HG03378 (cell line): ENCODE data around the gene BBOX1.
"Not testable (repeated sequence)": the region's sequence is repeated elsewhere in the genome, so short reads cannot be mapped to it uniquely, and the experiment has no call there.

Source experiments
- ATAC-seq: cut with Tn5 transposase; IDR thresholded peaks from one replicate; pipeline ENCODE4 v1.9.1; 2021; ENCODE audit warnings: mild to moderate bottlenecking, moderate library complexity; ENCODE audit not compliant: unreplicated experiment

The BBOX1 gene, protein sequence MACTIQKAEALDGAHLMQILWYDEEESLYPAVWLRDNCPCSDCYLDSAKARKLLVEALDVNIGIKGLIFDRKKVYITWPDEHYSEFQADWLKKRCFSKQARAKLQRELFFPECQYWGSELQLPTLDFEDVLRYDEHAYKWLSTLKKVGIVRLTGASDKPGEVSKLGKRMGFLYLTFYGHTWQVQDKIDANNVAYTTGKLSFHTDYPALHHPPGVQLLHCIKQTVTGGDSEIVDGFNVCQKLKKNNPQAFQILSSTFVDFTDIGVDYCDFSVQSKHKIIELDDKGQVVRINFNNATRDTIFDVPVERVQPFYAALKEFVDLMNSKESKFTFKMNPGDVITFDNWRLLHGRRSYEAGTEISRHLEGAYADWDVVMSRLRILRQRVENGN

DNA sequence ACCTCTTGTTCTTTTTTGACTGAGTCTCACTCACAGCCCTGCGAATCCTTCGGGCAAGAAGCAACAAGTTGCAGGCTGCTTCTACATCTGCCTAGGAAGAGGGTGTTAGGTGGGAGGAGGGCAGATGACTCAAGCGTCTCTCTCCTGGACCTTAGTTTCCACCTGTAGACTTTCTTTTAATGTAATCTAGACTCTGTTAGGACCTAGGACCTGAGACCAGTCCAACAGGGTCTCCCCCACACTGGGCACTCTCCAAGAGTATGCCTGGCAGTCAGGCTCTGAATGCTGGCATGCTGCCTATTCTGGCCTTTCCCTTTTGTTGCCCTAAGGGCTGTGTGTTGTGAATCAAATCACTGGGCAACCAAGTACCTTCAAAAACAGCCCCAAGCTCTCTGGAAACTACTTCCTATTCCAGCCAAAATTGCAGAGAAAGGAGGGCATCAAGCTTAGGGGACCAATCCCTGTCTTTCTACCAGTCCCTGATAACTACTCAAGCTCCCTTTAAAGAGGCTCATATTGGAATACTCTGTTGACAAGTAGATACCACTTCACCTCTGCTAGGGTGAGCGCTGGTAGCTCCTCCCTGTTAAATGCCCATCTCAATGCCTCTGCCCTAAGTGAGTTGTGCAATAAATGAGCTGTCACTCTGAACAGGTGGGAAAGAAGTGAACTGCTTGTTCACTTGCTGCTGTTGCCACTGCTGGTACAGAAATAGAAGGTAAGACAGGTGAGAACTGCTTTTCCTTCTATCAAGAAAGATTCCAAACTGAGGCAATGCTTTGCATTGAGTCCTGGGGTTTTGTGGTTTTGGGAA lies at the start of gene BBOX1:
BBOX1 (plus strand) TSS at position 514 of the 814 bp plus-strand sequence. CDS start 14,616 bp downstream, outside the sequence.
- no peak for ATAC-seq

DNA sequence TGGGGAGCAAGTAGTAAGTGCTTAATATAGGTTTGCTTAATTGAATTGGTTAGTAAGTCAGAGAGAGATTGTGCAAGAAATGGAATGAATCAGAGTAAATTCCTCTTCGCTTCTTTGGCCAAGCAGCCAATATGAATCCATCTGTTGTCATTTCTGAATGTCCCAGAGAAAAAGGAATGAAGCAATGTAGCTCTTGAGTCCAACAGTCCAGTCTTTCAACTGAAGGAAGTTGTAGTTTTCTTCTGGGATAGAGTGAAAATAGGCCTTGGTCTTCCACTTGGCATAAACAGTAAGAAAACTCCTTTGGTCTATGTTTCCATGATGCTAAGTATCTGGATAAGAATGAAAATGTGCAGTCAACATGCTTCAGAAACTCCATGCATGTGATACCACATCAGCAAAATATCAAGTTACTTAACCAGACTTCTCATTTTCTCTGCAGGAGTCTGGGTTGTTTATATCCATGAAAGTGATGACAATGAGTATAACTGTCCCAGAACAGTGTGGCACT lies 48.5 kb upstream of the BBOX1 start:
- no peak for ATAC-seq

DNA sequence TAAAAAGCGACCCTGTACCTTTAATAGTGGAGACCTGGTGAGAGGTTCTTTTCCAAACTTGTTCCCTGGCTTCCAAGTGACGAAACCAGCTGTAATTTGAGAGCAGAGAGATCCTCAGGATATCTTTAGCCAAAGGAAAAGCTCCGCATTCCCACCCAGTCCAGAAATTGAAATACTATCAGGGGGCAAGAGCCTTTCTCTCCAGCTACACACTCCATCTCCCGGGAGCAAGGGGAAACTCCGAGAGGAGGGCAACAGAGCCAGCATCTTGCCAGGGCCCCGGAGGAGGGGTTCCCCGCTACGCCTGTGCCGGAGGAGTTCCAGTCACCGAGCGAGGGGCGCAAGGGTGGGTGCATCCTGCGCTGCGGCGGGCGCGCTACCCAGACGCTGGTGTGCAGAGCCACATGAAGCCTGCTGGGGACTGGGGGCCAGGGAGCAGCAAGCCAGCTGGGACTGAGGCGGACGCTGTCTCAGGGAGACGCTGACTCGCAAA lies 46.6 kb upstream of the BBOX1 start, which contains the start of gene FIBIN:
FIBIN (plus strand) TSS at position 148 of the 493 bp plus-strand sequence. CDS start 415 bp downstream, outside the sequence.
- no peak for ATAC-seq

DNA sequence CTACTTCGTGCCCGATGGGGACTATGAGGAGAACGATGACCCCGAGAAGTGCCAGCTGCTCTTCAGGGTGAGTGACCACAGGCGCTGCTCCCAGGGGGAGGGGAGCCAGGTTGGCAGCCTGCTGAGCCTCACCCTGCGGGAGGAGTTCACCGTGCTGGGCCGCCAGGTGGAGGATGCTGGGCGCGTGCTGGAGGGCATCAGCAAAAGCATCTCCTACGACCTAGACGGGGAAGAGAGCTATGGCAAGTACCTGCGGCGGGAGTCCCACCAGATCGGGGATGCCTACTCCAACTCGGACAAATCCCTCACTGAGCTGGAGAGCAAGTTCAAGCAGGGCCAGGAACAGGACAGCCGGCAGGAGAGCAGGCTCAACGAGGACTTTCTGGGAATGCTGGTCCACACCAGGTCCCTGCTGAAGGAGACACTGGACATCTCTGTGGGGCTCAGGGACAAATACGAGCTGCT lies 46.0 kb upstream of the BBOX1 start:
- ATAC-seq: no peak

DNA sequence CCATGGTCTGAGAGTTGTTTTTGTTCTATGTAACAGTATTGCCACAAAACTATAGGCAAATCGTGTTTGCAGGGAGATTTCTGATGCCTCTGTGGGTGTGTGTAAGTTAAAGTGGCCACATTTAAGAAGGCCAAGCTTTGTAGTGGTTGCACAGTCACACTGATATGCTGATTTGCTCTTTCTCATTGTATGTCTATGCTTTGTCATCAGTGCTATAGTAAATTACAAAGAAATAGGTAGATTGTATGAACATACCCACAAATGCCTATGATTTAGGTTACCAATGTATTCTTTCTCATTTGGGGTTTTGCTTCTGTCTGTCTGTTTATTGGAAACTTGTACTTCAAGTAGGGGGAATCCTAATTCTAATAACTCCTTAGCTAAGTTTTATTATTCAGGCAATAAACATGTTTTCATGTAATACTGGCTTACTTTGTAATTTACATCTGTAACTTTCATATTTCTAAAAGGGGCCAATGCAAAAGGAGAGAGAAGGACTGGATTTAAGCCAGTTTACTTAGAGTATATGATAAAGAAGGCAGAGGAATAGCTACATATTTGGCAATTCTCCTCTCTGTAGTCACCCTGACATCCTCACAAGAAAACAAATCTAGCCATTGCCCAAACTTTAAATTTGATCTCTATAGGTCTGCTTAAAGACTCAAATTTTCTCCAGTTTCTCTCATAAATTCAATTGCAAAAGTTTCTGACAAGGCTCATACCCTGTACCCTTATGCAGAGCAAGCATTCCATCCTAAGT lies 44.7 kb upstream of the BBOX1 start:
- no peak for ATAC-seq

DNA sequence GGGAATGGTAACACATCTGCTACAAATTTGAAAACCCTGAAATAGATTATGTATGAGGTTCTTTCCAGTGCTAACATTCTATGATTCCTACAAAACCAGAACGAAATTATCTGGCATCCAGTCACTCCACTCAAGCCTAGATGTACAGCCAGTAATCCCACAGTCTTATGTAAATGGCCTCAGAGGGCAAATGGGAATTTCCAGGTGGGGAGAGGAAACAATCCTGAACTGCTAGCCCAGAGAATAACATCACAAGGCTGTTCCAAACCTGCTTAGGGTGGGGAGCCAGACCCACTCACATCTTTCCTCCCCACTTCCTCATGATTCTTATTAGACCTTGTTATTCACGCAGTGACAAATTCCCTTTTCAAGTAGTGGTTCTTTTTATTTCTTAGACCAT lies 43.2 kb upstream of the BBOX1 start:
- ATAC-seq: no peak

DNA sequence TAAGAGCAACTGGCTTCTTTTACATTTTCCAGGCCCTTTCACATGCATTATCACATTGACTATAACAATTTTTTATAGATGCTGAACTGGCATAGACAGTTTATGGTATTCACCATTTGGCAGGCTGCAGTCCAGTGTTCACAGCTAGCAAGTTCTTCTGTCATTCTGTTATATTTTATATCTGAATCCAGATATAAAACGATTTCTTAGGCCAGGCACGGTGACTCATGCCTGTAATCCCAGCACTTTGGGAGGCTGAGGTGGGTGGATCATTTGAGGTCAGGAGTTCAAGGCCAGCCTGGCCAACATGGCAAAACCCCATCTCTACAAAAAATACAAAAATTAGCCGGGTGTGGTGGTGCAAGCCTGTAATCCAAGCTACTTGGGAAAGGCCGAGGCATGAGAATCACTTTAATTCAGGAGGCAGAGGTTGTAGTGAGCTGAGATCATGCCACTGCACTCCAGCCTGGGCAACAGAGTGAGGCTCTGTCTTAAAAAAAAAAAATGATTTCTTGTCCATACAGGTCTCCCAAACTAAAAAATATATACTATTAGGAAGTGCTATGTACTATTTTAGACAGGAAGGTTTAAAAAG lies 39.4 kb upstream of the BBOX1 start:
- ATAC-seq: not testable (repeated sequence)

DNA sequence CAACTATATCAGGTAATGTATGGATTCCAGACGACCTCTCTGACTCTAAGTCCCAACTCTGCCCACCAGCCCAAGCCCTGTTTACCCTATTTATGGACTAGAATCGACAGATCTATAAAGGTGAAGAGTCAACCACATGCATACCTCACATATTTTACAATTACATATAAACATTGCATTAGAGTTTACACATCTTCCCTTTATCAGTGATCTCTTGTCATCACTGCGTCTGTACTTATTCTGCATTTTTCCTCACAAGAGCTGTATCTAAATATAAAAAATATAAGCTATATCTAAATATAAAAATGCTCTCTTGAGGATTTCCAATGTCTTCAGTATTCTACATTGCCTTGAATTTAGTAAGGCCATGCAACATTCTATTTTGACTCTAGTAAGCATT lies 38.2 kb upstream of the BBOX1 start:
- no peak for ATAC-seq

DNA sequence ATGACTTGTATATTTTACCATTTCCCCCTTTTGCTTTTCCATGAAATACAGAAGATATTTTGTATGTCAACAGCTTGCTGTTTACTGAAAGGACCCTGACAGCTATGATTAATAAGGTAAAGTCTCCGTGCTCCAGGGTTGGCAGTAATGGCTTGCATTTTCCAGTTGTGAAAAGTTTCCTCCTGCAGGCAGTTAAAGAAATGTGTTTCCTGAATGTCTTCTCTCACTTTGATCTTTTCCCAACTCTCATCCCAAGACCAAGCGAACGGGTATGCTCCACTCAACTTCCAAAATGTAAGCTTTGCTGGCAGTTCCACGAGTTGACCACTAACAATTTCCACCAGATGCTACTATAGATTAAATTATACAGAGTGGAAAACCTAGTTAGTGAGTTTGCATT lies 37.8 kb upstream of the BBOX1 start:
- no peak for ATAC-seq

DNA sequence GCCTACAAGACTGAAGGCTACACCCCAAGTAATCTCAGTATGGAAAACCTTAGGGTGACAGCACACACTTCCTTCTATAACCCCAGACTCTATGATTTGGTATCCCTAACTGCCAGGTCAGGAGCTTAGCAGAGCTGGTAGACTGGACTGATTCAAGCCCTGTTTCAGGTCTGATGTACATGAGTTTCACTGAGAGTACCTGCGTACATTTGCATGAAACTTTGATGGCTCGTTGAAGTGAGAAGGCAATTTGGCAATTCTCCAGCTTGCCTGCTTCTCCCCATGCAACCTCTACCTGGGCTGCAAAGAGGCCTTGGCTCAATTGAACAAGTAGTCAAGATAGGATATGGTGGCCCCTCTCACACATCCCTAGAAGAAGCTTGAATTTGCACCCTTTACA lies 36.5 kb upstream of the BBOX1 start:
- ATAC-seq: no peak

DNA sequence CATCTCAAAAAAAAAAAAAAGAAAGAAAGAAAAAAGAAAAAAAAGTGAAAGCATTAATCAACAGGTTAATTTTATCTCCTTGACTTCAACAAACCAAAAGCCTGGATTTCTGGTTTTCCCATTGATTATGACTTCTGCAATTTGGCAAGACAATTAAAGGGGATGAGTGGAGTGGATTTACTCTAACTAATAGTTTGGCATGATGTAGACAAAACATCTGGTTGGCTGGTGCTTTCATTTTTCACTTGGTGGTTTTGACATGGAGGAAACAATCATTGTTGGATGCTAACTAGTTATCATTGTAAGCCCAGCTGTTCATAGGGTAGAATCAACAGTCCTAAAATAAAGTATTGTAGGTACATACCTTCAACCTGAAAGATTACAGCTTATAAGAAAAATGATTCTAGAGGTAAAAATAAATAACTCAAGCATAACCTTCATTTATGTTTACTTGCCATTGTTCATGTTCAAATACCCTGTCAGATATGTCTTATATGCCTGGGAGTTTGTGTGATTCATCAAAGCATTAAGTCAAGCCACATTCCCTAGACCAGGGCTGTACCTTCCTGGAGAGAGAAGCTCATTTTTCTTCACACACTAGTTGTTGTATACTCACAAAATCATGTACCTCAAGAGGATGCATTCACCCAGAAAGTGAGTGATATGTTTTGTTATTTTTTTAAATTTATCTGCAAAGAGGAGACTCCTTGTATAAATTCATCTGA lies 31.6 kb upstream of the BBOX1 start:
- no peak for ATAC-seq

DNA sequence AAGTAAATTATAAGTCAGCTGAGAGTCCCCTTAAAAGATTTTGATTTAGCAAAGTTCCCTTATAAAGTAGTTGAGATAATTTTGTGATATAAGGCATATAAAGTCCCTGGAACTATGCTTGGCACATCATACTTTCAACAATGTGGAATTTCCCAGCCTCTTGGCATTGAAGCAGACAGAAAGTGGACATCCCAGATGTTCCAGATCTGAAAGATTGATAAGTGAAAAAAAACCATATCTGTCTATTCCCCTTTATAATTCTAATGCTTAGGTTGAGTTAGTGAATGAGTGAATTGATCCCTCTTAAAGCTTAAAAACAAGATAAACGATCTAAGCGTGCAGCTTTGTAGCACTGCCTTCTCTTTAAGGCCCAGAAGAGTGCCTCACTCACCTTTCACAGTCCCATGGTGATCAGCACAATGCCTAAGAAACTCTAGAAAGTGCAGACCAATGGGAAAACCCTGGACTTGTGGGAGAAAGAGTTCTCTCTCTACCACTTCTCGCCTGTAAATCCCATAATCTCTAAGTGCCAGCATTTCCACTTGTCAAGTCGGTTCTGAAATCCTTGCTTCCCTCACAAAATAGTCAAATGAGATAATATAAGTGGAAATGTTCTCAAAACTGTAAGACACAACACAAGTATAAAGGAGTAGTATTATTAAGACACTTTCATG lies 28.9 kb upstream of the BBOX1 start:
- no peak for ATAC-seq

DNA sequence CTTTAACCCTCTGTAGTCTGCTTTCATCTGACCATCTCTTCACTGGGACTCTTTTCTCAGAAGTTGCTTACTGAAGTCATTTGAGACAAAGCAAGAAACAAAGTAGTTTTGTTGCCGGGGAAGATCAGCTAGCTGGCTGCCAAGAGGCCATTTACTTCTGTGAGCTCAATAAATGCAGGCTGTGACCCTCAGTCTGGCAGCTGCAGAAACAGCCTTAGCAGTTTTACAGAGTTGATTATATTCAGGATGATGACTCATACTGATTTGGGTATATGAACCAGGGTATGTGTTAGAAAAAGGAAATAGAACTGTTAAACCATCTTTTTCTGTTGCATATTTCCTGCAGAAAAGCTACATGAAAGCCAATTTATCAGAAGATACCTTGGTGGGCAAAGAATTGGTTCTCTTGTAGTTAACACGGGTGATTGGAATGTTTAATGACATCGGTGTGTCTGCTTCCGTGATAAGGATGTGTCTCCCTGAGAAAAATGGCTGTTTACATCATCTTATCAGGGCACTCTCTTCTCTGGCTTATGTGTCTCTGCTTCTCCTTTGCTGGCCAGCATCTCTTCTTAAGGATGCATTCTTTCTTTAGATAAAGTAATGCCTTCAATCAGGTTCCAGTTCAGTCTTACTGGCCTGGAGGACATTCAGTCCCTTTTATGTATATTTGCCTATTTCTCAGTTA lies 28.2 kb upstream of the BBOX1 start:
- ATAC-seq: no peak

DNA sequence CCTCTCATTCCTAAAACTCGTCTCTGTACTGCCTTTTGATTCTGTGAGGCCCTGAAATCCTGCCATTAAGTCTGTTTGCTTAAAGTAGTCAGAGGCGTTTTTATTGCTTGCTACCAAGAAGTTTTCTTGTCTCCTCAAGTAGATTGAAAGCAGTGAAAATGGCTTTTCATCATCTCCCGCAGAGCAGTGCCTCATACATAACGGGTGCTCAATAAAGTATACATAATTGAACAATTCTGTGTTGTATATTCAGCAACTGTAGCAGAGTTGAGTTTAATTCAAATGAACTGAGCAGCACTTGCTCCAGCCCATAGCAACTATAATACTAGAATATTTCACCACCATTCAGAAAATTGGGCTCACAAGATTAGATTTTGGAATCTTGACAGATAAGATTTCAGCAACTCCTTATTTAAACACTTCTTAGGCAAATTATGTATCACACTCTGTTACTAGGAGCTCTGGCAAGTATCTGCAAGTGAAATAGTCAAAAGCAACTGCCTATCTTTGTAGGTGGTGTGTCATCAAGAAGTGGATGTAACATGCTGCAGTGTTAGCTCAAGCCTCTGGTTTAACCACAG lies 26.7 kb upstream of the BBOX1 start:
- no peak for ATAC-seq

DNA sequence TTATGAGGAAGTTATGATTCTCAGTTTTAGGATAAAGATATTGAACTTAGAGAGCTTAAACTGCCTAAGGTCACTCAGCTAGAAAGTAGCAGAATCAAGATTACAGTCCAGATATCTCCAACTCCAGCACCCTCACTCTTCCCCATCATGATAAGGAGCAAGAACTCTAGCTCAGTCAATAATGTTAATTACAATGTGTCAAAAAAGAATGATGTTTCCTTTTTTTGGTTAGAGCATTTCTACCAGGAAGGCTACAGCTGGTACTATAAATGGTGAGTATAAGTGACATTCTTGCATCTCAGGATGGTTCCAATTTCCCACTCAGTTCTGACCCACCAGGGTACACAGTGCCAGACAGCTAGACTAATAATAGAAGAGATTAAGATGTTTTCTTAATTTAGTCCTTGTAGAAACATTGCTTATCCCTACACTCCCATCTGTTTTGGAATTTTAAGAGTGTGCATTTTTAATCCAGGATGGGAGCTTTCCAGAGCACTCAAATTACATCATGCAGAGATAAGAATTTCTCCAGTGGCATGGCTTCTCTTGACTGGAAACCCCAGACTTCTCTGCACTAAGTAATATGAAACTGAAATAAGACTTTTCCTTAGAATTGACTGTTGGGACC lies 21.6 kb upstream of the BBOX1 start:
- ATAC-seq: no peak

DNA sequence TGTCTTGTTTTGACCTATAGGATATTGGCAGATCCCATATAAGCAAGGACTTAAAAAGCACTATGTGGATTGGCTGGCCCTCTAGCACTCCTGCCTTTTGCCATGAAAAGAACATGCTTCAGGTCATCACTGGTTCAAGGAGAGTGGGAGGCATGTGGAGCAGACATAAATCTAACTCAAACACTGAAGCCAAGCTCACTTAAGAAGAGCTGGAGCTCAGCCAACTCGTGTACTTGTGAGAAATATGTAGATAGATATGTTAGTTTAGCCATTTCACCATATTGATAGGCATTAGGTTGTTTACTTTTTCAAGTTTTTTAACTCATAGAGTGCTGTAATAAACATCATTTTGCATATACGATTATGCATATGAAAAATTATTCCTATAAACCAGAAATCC lies 19.9 kb upstream of the BBOX1 start:
- no peak for ATAC-seq

DNA sequence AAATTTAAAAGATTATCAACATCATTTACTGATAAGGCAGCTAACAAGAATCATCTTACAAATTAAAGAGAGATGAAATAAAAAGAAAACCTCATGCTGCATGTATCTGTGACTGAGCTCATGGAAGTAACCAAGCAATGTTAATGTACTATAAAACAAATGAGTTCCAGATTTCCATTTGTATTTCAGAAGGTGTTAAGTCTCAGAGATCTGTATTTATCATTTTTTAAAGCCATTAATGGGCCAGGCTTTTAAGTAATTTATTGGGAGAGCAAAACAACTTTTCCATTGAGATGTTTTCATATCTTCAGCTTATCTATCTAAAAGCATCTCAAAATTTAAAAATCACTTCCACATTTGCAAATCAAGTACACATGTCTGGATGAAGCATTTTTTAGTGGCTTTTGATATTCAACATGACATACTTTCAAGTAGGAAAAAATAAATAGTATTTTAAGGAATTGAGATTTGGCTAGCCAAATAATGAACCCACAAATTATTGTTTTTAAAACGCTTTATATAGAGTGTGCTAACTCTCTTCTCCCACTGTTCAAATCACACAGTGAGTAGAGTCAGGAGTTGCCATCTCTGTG lies 17.9 kb upstream of the BBOX1 start:
- no peak for ATAC-seq
